ENCODE results near the gene NTM. TPM values are rescaled to one million over a fixed set of nuclear protein-coding genes. Genes with fewer than 3 reads are reported as not detected.

NTM gene
- total RNA-seq, 2 experiments from 2014 or later, result not detected

DNA sequence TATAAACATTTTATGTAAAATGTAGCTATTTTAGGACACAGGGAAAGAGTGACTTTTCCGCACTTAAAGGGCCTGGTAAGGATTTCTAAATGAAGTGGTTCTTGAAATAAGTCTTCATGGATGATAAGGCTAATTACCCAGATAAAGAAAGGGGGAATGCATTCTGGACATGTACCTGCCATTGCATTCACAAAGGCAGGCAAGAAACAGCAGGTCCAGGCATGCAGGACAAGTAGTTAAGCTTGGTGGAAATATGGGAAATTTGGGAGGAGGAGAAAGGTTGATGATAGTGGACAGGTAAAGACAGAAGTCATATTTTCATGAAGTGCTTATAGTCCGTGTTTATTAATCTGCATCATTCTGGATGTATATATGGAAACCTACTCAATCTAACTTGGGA is 621.2 kb downstream of the NTM start:
- Mint-ChIP-seq H3K36me3 (ENCODE audit: low read depth) (no peaks in the 10 kb centered on the region), H3K4me1 (ENCODE audit: low read depth) (no peaks in the 10 kb centered on the region), H3K27me3 (no peaks in the 10 kb centered on the region), H3K4me3 (no peak overlapping the region), H3K27ac (no peak overlapping the region), H3K9me3 (peaks cover 4% of the 10 kb centered on the region)
- ATAC-seq (no peak), DNase-seq (no peak)
- TF ChIP-seq, protein P1, sequence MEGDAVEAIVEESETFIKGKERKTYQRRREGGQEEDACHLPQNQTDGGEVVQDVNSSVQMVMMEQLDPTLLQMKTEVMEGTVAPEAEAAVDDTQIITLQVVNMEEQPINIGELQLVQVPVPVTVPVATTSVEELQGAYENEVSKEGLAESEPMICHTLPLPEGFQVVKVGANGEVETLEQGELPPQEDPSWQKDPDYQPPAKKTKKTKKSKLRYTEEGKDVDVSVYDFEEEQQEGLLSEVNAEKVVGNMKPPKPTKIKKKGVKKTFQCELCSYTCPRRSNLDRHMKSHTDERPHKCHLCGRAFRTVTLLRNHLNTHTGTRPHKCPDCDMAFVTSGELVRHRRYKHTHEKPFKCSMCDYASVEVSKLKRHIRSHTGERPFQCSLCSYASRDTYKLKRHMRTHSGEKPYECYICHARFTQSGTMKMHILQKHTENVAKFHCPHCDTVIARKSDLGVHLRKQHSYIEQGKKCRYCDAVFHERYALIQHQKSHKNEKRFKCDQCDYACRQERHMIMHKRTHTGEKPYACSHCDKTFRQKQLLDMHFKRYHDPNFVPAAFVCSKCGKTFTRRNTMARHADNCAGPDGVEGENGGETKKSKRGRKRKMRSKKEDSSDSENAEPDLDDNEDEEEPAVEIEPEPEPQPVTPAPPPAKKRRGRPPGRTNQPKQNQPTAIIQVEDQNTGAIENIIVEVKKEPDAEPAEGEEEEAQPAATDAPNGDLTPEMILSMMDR (IDR thresholded peaks at IDR 0.05), result no peak
- POLR2A ChIA-PET, result no interaction called here
- intact Hi-C loops (cut with micrococcal nuclease), result no loop called here
- CTCF ChIA-PET, result no interaction called here

DNA sequence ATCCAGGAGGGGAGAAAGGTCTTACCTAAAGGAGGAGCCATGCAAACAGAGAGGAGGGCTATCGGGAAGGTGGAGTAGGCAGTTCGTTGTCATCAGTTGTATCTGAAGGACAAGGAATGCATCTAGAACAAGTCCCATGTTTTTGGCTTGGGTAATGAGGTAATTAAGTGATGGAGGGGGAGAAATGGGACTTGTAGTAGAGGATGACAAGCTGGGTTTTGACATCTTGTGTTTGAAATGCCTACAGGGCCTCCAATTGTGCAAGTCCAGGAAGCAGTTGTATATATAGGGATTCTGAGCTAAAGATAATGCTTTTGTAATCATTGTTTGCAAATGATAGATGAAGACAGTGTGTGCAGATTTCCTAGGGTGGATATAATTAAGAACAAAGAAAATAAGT is 622.8 kb downstream of the NTM start:
- Mint-ChIP-seq H3K4me1 (ENCODE audit: low read depth) (no peaks in the 10 kb centered on the region), H3K4me3 (no peak overlapping the region), H3K27me3 (no peaks in the 10 kb centered on the region), H3K27ac (no peak overlapping the region), H3K9me3 (peaks cover 8% of the 10 kb centered on the region), H3K36me3 (ENCODE audit: low read depth) (no peaks in the 10 kb centered on the region)
- ChIA-PET POLR2A (no interaction called here), CTCF (no interaction called here)
- ATAC-seq (no peak), DNase-seq (no peak)
- intact Hi-C loops (cut with micrococcal nuclease), result no loop called here
- TF ChIP-seq, protein P1 (IDR thresholded peaks at IDR 0.05), result no peak

DNA sequence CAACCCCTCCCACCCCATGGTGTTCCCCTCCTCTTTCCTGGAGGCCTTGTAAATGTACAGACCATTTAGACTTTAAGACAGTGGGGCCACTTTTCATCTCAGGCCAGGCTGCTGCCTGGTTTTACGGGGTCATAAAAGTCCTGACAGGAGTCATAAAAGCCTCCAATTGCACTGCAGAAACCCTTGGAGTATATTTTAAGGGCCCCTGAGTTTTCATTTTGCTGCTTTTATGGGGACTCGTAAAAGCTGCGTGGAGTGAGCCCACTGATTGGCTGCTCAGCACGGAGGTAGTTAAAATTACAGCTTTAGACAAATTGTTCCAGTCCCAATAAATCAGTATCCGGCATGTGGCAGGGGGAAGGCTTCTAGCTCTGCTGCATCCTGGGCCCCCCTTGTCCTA is 627.6 kb downstream of the NTM start:
- ATAC-seq (no peak), DNase-seq (no peak)
- no peak overlapping the region for H3K27ac Mint-ChIP-seq
- CTCF ChIA-PET, result no interaction called here
- TF ChIP-seq, protein P1 (IDR thresholded peaks at IDR 0.05), result no peak
- intact Hi-C loops (cut with micrococcal nuclease), result no loop called here
- POLR2A ChIA-PET, result no interaction called here
- H3K27me3 Mint-ChIP-seq, result no peaks in the 10 kb centered on the region
- no peak overlapping the region for H3K4me3 Mint-ChIP-seq
- H3K36me3 Mint-ChIP-seq (ENCODE audit: low read depth), result no peaks in the 10 kb centered on the region
- no peaks in the 10 kb centered on the region for H3K4me1 Mint-ChIP-seq (ENCODE audit: low read depth)
- peaks cover 8% of the 10 kb centered on the region for H3K9me3 Mint-ChIP-seq

DNA sequence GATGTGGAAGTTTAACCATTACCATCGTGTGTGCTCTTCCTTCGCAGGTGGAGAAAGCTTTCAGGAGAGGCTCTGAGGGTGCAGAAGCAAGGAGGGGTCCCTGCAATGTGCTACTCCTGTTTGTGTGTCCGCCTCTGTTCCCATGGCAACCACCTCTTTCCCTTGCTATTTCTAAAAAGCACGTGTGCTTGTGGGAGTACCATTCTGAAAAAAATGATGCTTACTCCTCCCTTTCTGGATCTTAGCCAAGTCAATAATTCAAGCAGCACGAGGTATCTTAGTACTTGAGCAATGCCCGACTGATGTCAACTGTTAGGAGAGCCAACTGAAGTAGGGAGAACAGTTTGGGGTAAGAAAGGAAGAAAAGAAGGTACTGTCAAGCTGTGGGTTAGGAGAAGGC is 628.7 kb downstream of the NTM start:
- Mint-ChIP-seq H3K27me3 (no peaks in the 10 kb centered on the region), H3K9me3 (peaks cover 8% of the 10 kb centered on the region), H3K4me1 (ENCODE audit: low read depth) (no peaks in the 10 kb centered on the region), H3K4me3 (no peak overlapping the region), H3K27ac (no peak overlapping the region), H3K36me3 (ENCODE audit: low read depth) (no peaks in the 10 kb centered on the region)
- TF ChIP-seq, protein P1 (IDR thresholded peaks at IDR 0.05), result no peak
- ChIA-PET CTCF (no interaction called here), POLR2A (interaction anchor here (0.6 kb wide), 1 partner anchor 723 kb away, joined by 3 read pairs; no protein-coding TSS in a partner anchor)
- intact Hi-C loops (cut with micrococcal nuclease), result no loop called here
- no peak for DNase-seq
- ATAC-seq, result no peak

DNA sequence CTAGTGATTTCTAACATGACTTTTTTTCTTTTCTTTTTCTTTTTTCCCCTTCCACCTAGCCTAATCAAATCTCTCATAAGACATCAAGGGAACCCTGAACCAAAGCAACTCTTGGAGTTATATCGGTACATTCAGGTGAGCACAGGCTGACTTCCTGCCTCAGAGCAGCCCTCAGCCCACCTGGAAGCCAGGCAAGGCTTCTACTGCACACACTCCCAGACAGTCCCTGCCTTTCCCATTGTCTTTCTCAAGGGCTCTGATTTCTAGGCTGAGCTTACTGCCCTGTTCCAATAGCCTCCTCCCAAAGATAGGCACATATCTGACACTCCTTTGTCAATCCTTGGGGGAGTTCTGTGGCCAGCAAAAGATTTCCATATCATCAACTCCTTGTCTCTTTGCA is 629.5 kb downstream of the NTM start:
- ChIA-PET POLR2A (no interaction called here), CTCF (no interaction called here)
- H3K9me3 Mint-ChIP-seq, result peaks cover 8% of the 10 kb centered on the region
- H3K27me3 Mint-ChIP-seq, result no peaks in the 10 kb centered on the region
- TF ChIP-seq, protein P1 (IDR thresholded peaks at IDR 0.05), result no peak
- intact Hi-C loops (cut with micrococcal nuclease), result no loop called here
- ATAC-seq (no peak), DNase-seq (no peak)
- H3K36me3 Mint-ChIP-seq (ENCODE audit: low read depth), result no peaks in the 10 kb centered on the region
- no peak overlapping the region for H3K4me3 Mint-ChIP-seq
- H3K4me1 Mint-ChIP-seq (ENCODE audit: low read depth), result no peaks in the 10 kb centered on the region
- H3K27ac Mint-ChIP-seq, result no peak overlapping the region
